Measurements from ENCODE around the gene DPYSL4. TPM values are rescaled to one million over a fixed set of nuclear protein-coding genes. Genes with fewer than 3 reads are reported as not detected.

Gene DPYSL4
- total RNA-seq, 1 experiment from 2014 or later: 0.21 TPM

GRCh38 chr10:132225073-132225848, 38.5 kb downstream of the DPYSL4 start:
- TF ChIP-seq CTCF (IDR thresholded peaks at IDR 0.05; ENCODE audit: unreplicated experiment): no peak
- Mint-ChIP-seq H3K27me3 (ENCODE audit: insufficient read depth, unreplicated experiment) (no peaks in the 10 kb centered on the region), H3K4me3 (ENCODE audit: unreplicated experiment) (no peak overlapping the region), H3K36me3 (ENCODE audit: insufficient read depth, unreplicated experiment) (peaks cover 4% of the 10 kb centered on the region), H3K9me3 (ENCODE audit: unreplicated experiment) (no peaks in the 10 kb centered on the region), H3K4me1 (ENCODE audit: insufficient read depth, unreplicated experiment) (no peaks in the 10 kb centered on the region), H3K27ac (ENCODE audit: low read depth, unreplicated experiment) (no peak overlapping the region)
- intact Hi-C loops (cut with micrococcal nuclease): no loop called here
- ChIA-PET POLR2A (no interaction called here), CTCF (interaction anchor here (0.6 to 2.9 kb wide), 10 partner anchors 12 to 577 kb away, joined by 3 to 14 read pairs (median 4); no protein-coding TSS in a partner anchor)
- BruUV-seq (replicated peaks): no TSS peak
- DNase-seq (ENCODE audit: unreplicated experiment): no peak

GRCh38 chr10:132225849-132226205, 39.1 kb downstream of the DPYSL4 start:
- intact Hi-C loops (cut with micrococcal nuclease): no loop called here
- ChIA-PET CTCF (interaction anchor here (0.6 to 2.3 kb wide), 6 partner anchors 13 to 1160 kb away, joined by 3 to 14 read pairs (median 4); no protein-coding TSS in a partner anchor), POLR2A (interaction anchor here (0.7 kb wide), 1 partner anchor 346 kb away, joined by 3 read pairs; no protein-coding TSS in a partner anchor)
- no TSS peak for BruUV-seq (replicated peaks)
- no peak overlapping the region for H3K27ac Mint-ChIP-seq (ENCODE audit: low read depth, unreplicated experiment)
- no peaks in the 10 kb centered on the region for H3K27me3 Mint-ChIP-seq (ENCODE audit: insufficient read depth, unreplicated experiment)
- no peak for DNase-seq (ENCODE audit: unreplicated experiment)
- no peaks in the 10 kb centered on the region for H3K9me3 Mint-ChIP-seq (ENCODE audit: unreplicated experiment)
- H3K36me3 Mint-ChIP-seq (ENCODE audit: insufficient read depth, unreplicated experiment): peaks cover 4% of the 10 kb centered on the region
- no peaks in the 10 kb centered on the region for H3K4me1 Mint-ChIP-seq (ENCODE audit: insufficient read depth, unreplicated experiment)
- no peak overlapping the region for H3K4me3 Mint-ChIP-seq (ENCODE audit: unreplicated experiment)
- TF ChIP-seq CTCF (IDR thresholded peaks at IDR 0.05; ENCODE audit: unreplicated experiment): no peak

- no peaks in the 10 kb centered on the region for H3K4me1 Mint-ChIP-seq (ENCODE audit: insufficient read depth, unreplicated experiment)
- no TSS peak for BruUV-seq (replicated peaks)
- DNase-seq (ENCODE audit: unreplicated experiment): no peak
- no peaks in the 10 kb centered on the region for H3K9me3 Mint-ChIP-seq (ENCODE audit: unreplicated experiment)
- peaks cover 4% of the 10 kb centered on the region for H3K36me3 Mint-ChIP-seq (ENCODE audit: insufficient read depth, unreplicated experiment)
- no peak overlapping the region for H3K27ac Mint-ChIP-seq (ENCODE audit: low read depth, unreplicated experiment)
- ChIA-PET CTCF (interaction anchor here (0.6 to 1.6 kb wide), 4 partner anchors 124 to 1161 kb away, joined by 3 to 5 read pairs (median 4); no protein-coding TSS in a partner anchor), POLR2A (interaction anchor here (0.7 kb wide), 1 partner anchor 345 kb away, joined by 3 read pairs; no protein-coding TSS in a partner anchor)
- intact Hi-C loops (cut with micrococcal nuclease): no loop called here
- H3K27me3 Mint-ChIP-seq (ENCODE audit: insufficient read depth, unreplicated experiment): no peaks in the 10 kb centered on the region
- no peak overlapping the region for H3K4me3 Mint-ChIP-seq (ENCODE audit: unreplicated experiment)
- TF ChIP-seq CTCF (IDR thresholded peaks at IDR 0.05; ENCODE audit: unreplicated experiment): no peak
Measured at GRCh38 chr10:132226586-132227405, 40.0 kb downstream of the DPYSL4 start.

- TF ChIP-seq CTCF (IDR thresholded peaks at IDR 0.05; ENCODE audit: unreplicated experiment): no peak
- no TSS peak for BruUV-seq (replicated peaks)
- Mint-ChIP-seq H3K4me3 (ENCODE audit: unreplicated experiment) (no peak overlapping the region), H3K9me3 (ENCODE audit: unreplicated experiment) (no peaks in the 10 kb centered on the region), H3K4me1 (ENCODE audit: insufficient read depth, unreplicated experiment) (no peaks in the 10 kb centered on the region), H3K27me3 (ENCODE audit: insufficient read depth, unreplicated experiment) (no peaks in the 10 kb centered on the region), H3K36me3 (ENCODE audit: insufficient read depth, unreplicated experiment) (peaks cover 4% of the 10 kb centered on the region), H3K27ac (ENCODE audit: low read depth, unreplicated experiment) (no peak overlapping the region)
- DNase-seq (ENCODE audit: unreplicated experiment): no peak
- ChIA-PET CTCF (no interaction called here), POLR2A (no interaction called here)
- intact Hi-C loops (cut with micrococcal nuclease): no loop called here
Measured at GRCh38 chr10:132227851-132228390, 41.2 kb downstream of the DPYSL4 start.

All from MCF 10A (cell line).